Measurements from ENCODE around the gene ERMAP.
"Not testable (repeated sequence)": the region's sequence is repeated elsewhere in the genome, so short reads cannot be mapped to it uniquely, and the experiment has no call there.

ERMAP gene

DNA sequence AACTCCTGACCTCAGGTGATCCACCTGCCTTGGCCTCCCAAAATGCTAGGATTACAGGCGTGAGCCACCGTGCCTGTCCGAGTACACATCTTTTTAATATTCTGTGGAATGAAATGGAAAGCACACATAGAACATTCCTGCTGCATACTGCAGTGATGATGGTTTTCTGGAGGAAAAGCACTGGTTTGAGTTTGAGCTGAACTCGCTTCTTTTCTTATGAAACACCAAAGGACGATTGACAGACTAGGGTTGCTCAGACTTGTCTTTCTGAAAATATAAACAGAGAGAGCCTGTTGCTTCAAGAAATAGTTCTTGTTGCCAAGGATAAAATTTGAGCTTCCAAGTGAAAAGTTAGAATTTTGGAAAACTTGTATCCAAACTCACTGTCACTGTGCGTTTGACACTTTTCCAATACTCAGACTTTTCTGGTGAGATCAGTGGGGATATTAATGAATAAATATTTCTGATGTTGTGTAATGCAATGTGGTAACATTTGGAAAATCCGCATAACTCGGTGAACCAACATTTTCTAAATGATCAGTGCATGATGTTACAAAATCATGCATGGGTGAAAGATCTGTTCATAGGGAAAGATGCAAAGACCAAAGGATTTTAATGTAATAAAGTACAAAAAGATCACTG lies 15.0 kb upstream of the ERMAP start:
- ChIA-PET POLR2A (no interaction called here), CTCF (no interaction called here)
- TF ChIP-seq TARDBP (IDR thresholded peaks at IDR 0.05) (no peak), SUZ12 (IDR thresholded peaks at IDR 0.05) (no peak), SP1 (IDR thresholded peaks at IDR 0.05) (no peak), FOXK2 (IDR thresholded peaks at IDR 0.05) (no peak), ELF4 (IDR thresholded peaks at IDR 0.05) (no peak), ZNF384 (IDR thresholded peaks at IDR 0.05) (no peak), HDGF (IDR thresholded peaks at IDR 0.05; ENCODE audit: borderline replicate concordance) (no peak), BHLHE40 (IDR thresholded peaks at IDR 0.05; ENCODE audit: borderline replicate concordance) (no peak)
- TF ChIP-seq, protein P1, sequence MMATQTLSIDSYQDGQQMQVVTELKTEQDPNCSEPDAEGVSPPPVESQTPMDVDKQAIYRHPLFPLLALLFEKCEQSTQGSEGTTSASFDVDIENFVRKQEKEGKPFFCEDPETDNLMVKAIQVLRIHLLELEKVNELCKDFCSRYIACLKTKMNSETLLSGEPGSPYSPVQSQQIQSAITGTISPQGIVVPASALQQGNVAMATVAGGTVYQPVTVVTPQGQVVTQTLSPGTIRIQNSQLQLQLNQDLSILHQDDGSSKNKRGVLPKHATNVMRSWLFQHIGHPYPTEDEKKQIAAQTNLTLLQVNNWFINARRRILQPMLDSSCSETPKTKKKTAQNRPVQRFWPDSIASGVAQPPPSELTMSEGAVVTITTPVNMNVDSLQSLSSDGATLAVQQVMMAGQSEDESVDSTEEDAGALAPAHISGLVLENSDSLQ (IDR thresholded peaks at IDR 0.05): no peak
- DNase-seq (ENCODE audit: extremely low spot score): no peak

DNA sequence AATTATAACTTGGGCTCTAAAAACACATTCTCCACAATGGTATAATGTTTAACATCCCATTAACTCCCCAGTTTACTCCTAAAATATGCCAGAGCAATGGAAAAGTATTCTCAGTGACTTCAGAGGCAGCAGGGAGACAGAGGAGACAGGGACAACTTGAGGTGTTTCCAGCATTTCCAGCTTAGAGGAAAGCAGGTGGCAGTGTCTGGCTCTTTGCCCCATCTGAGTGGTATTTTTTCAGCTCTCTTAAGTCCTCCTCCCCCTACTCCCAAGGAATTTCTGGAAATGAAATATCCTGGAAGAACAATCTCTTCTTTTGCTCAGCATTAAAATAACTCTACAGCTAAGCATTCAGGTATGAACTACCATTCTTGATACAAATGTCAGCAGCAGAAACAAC lies 10.8 kb upstream of the ERMAP start:
- TF ChIP-seq ZNF384 (IDR thresholded peaks at IDR 0.05): no peak
- no peak for TF ChIP-seq CTBP1 (IDR thresholded peaks at IDR 0.05; ENCODE audit: borderline replicate concordance)
- no peak for TF ChIP-seq FOXM1 (IDR thresholded peaks at IDR 0.05; ENCODE audit: borderline replicate concordance)
- TF ChIP-seq SP1 (IDR thresholded peaks at IDR 0.05): no peak
- no peak for TF ChIP-seq BHLHE40 (IDR thresholded peaks at IDR 0.05; ENCODE audit: borderline replicate concordance)
- no peak for TF ChIP-seq L3MBTL2 (conservative IDR thresholded peaks at IDR 0.05)
- TF ChIP-seq NFRKB (IDR thresholded peaks at IDR 0.05): no peak
- no peak for TF ChIP-seq HDGF (IDR thresholded peaks at IDR 0.05; ENCODE audit: borderline replicate concordance)
- TF ChIP-seq ARNT (IDR thresholded peaks at IDR 0.05): no peak
- TF ChIP-seq FOXK2 (IDR thresholded peaks at IDR 0.05): no peak
- no peak for TF ChIP-seq TARDBP (IDR thresholded peaks at IDR 0.05)
- no peak for TF ChIP-seq ELF4 (IDR thresholded peaks at IDR 0.05)
- TF ChIP-seq, protein P1 (IDR thresholded peaks at IDR 0.05): no peak
- no peak for TF ChIP-seq FOXA1 (IDR thresholded peaks at IDR 0.05)
- no peak for TF ChIP-seq SUZ12 (IDR thresholded peaks at IDR 0.05)
- TF ChIP-seq LEF1 (IDR thresholded peaks at IDR 0.05; ENCODE audit: borderline replicate concordance): no peak
- ChIA-PET POLR2A (no interaction called here), CTCF (no interaction called here)
- no peak for DNase-seq (ENCODE audit: extremely low spot score)

DNA sequence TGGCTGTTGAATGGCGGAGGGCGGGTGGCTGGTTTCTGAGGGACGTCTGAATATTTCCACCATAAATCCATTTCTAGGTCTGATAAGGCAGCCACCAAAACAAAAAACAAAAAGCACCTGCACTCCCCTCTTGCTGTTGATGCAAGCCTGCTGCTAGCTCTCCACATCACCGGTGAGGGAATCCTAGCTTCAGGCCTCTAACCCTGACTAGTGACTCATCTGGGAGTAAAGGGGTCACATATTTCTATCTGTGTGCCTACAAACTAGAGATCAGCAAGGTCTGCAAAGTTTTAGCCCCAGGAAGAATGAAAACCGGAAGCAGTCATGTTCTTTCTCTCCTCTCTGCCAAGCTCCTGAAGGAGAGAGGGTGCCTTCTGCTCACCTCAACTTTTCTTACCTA lies 10.3 kb upstream of the ERMAP start:
- no peak for TF ChIP-seq FOXA1 (IDR thresholded peaks at IDR 0.05)
- CTCF ChIA-PET: no interaction called here
- no peak for DNase-seq (ENCODE audit: extremely low spot score)
- POLR2A ChIA-PET: no interaction called here

DNA sequence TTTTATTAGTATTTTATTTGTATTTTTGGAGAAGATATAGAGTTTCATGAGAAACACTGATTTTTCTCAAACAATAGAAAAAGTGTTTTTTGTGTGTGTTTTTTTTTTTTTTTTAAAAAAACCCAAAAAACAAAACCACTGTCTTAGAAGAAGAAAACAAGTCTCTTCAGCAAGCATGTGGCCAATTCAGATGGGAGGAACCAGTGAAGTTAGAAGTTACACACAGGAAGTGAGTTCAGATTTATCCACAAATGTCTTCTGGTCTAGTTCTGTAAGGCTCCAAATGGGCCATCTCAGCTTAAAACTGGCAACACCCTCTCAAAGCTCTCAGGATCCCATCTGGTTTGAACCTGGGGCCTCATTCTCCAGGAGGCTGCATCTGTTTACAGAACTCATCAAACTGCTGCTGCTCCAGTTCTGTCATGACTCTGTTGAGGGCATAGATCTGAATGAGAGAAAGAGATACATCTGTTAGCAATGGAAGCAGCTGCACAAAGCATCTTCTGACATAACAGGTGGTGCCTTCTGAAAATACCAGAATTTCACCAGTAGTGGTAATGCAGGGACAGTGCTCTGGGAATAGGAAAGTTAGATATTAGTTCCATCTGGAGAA lies 9.8 kb upstream of the ERMAP start:
- CTCF ChIA-PET: no interaction called here

DNA sequence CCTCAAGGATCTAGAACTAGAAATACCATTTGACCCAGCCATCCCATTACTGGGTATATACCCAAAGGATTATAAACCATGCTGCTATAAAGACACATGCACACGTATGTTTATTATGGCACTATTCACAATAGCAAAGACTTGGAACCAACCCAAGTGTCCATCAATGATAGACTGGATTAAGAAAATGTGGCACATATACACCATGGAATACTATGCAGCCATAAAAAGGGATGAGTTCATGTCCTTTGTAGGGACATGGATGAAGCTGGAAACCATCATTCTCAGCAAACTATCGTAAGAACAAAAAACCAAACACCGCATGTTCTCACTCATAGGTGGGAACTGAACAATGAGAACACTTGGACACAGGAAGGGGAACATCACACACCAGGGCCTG lies 2.1 kb upstream of the ERMAP start:
- POLR2A ChIA-PET; CTCF ChIA-PET; DNase-seq (ENCODE audit: extremely low spot score): not testable (repeated sequence)

More for the DNA sequence above, 9.8 kb upstream of the ERMAP start:
- TF ChIP-seq HDGF (IDR thresholded peaks at IDR 0.05; ENCODE audit: borderline replicate concordance) (no peak), FOXM1 (IDR thresholded peaks at IDR 0.05; ENCODE audit: borderline replicate concordance) (no peak), TARDBP (IDR thresholded peaks at IDR 0.05) (no peak), ELF4 (IDR thresholded peaks at IDR 0.05) (no peak), CTBP1 (IDR thresholded peaks at IDR 0.05; ENCODE audit: borderline replicate concordance) (no peak), NFRKB (IDR thresholded peaks at IDR 0.05) (no peak), SUZ12 (IDR thresholded peaks at IDR 0.05) (no peak), BHLHE40 (IDR thresholded peaks at IDR 0.05; ENCODE audit: borderline replicate concordance) (no peak), SP1 (IDR thresholded peaks at IDR 0.05) (no peak), L3MBTL2 (conservative IDR thresholded peaks at IDR 0.05) (no peak), ARNT (IDR thresholded peaks at IDR 0.05) (no peak), LEF1 (IDR thresholded peaks at IDR 0.05; ENCODE audit: borderline replicate concordance) (no peak), FOXA1 (IDR thresholded peaks at IDR 0.05) (no peak), ZNF384 (IDR thresholded peaks at IDR 0.05) (no peak), FOXK2 (IDR thresholded peaks at IDR 0.05) (no peak)
- TF ChIP-seq, protein P1 (IDR thresholded peaks at IDR 0.05): no peak
- no peak for DNase-seq (ENCODE audit: extremely low spot score)
- POLR2A ChIA-PET: no interaction called here

DNA sequence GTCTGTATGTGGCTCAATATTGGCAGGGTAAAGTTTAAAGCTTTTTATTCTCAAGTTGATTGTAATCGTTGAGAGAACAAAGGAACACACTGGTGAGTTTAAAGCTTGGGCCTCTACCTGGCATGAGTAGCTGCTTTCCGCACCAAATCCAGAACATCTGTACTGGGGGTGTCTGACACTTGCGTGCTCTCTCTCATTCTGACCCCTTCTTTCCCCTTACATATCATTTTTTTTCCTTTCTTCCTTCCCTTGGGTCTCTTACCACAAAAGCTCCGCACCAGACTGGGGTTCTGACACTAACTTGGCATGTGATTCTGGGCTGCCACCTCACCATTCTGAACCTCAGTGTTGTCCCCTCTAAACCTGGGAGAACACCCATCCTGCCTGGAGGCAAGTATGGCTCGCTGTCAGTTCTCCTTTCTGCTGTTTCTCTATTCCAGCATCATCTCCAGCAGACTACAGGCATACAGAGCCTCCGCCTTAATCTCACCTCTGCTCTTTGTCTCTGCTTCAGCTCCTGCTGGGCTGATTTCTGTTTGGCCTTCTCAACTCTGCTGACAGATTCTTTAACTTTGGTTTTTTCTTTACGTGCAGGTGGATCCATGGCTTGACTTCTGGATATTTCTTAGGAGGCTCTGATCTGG lies 859 bp upstream of the ERMAP start:
- POLR2A ChIA-PET: interaction anchor here (0.8 to 2.9 kb wide), 4 partner anchors 9 to 49 kb away, joined by 3 to 26 read pairs (median 13); partner anchors contain the start of genes C1orf50, P3H1 and ZNF691
- CTCF ChIA-PET: interaction anchor here (0.5 to 0.6 kb wide), 2 partner anchors 708 to 928 kb away, joined by 5 read pairs; no protein-coding TSS in a partner anchor
- DNase-seq (ENCODE audit: extremely low spot score): no peak
- TF ChIP-seq ARNT (IDR thresholded peaks at IDR 0.05): no peak
- no peak for TF ChIP-seq TARDBP (IDR thresholded peaks at IDR 0.05)
- TF ChIP-seq SP1 (IDR thresholded peaks at IDR 0.05): no peak
- TF ChIP-seq FOXA1 (IDR thresholded peaks at IDR 0.05): no peak
- no peak for TF ChIP-seq FOXK2 (IDR thresholded peaks at IDR 0.05)
- no peak for TF ChIP-seq ELF4 (IDR thresholded peaks at IDR 0.05)
- TF ChIP-seq SUZ12 (IDR thresholded peaks at IDR 0.05): no peak
- TF ChIP-seq HDGF (IDR thresholded peaks at IDR 0.05; ENCODE audit: borderline replicate concordance): no peak
- no peak for TF ChIP-seq FOXM1 (IDR thresholded peaks at IDR 0.05; ENCODE audit: borderline replicate concordance)
- TF ChIP-seq, protein P1 (IDR thresholded peaks at IDR 0.05): no peak
